GM12878 (cell line): Measurements from ENCODE around the gene TSHZ3. TPM values are rescaled to one million over a fixed set of nuclear protein-coding genes. Genes with fewer than 3 reads are reported as not detected.

ENCODE experiments used
- ATAC-seq: fragments of 200-7000 bp; cut with Tn5 transposase; 3 replicates; pipeline ENCODE4 v1.9.1; 2020; ENCODE audit warnings: mild to moderate bottlenecking, moderate library complexity
- BruUV-seq: library from RNA; stranded (reverse); fragments of 400-500 nt; replicated peaks from 2 replicates; lab custom pipeline; 2021; lab: Mats Ljungman, UMichigan
- CTCF ChIA-PET: fragments of 300-600 bp; sonication (Branson Sonifier 250); formaldehyde crosslinking; extraction: SDS; loops from one replicate; lab custom pipeline; 2021; ENCODE audit warnings: inconsistent platforms; lab: Yijun Ruan, JAX
- POLR2A ChIA-PET: fragments of 350-600 bp; formaldehyde crosslinking; extraction: SDS; loops from one replicate; lab custom pipeline; 2021; ENCODE audit warnings: inconsistent platforms; lab: Charles Lee
- RAD21 ChIA-PET: fragments of 300-600 bp; sonication (Branson Sonifier 250); formaldehyde crosslinking; loops from one replicate; lab custom pipeline; 2023; ENCODE audit warnings: antibody characterized with exemption; ENCODE audit not compliant: unreplicated experiment; lab: Charles Lee
- SMC1A ChIA-PET: fragments of 300-600 bp; sonication (Branson Sonifier 250); formaldehyde crosslinking; loops from one replicate; lab custom pipeline; 2023; ENCODE audit not compliant: unreplicated experiment, uncharacterized antibody; lab: Charles Lee
- DNase-seq: peaks from one replicate; pipeline ENCODE4 v3.0.0-alpha.2; 2011; ENCODE audit warnings: low read depth, low spot score
- FAIRE-seq: peaks from 3 replicates; lab custom pipeline; 2011; peaks lifted over from hg19 to GRCh38; lab: Jason Lieb, UNC
- H2AFZ ChIP-seq: 2 replicates; pipeline ENCODE4 v1.6.0; 2011; ENCODE audit warnings: low read depth, low read length, control low read depth; ENCODE audit not compliant: control insufficient read depth
- H3K27ac ChIP-seq: 2 replicates; pipeline ENCODE4 v1.5.1; 2011; ENCODE audit warnings: control low read depth; ENCODE audit not compliant: control insufficient read depth, insufficient read depth
- H3K27me3 ChIP-seq, 2 experiments: replicated peaks in 1 of 2; 2 replicates each; pipeline versions ENCODE4 v1.6.0 to v1.6.1; 2011; ENCODE audit warnings: low read length in 1 of 2; ENCODE audit not compliant: control insufficient read depth in 2 of 2, insufficient read depth in 2 of 2
- H3K36me3 ChIP-seq, 2 experiments: 2 replicates each; pipeline ENCODE4 v1.5.1; 2011; ENCODE audit warnings: low read length in 1 of 2; ENCODE audit not compliant: control insufficient read depth in 2 of 2, insufficient read depth in 2 of 2
- H3K4me1 ChIP-seq: 2 replicates; pipeline ENCODE4 v1.6.1; 2011; ENCODE audit warnings: mild to moderate bottlenecking, low read length, moderate library complexity, mixed read lengths; ENCODE audit not compliant: control insufficient read depth, insufficient read depth
- H3K4me2 ChIP-seq: 2 replicates; pipeline ENCODE4 v1.6.0; 2011; ENCODE audit warnings: control low read depth; ENCODE audit not compliant: control insufficient read depth, insufficient read depth
- H3K4me3 ChIP-seq: fragments of 200-600 bp; sonication (generic); 2 replicates; pipeline ENCODE4 v1.5.1; 2016
- H3K79me2 ChIP-seq: 2 replicates; pipeline ENCODE4 v1.6.0; 2011; ENCODE audit warnings: low read length; ENCODE audit not compliant: control insufficient read depth, insufficient read depth
- H3K9ac ChIP-seq: 2 replicates; pipeline ENCODE4 v1.8.0; 2011; ENCODE audit warnings: low read length, control low read depth, mixed read lengths; ENCODE audit not compliant: control insufficient read depth, insufficient read depth
- H3K9me3 ChIP-seq: replicated peaks from 3 replicates; pipeline ENCODE4 v1.5.1; 2011; ENCODE audit warnings: mild to moderate bottlenecking, low read length; ENCODE audit not compliant: control insufficient read depth, insufficient read depth
- H4K20me1 ChIP-seq: 2 replicates; pipeline ENCODE4 v1.6.0; 2011; ENCODE audit not compliant: control insufficient read depth, insufficient read depth
- BHLHE40 ChIP-seq, 2 experiments: fragments of 450-650 bp in 1 of 2; IDR thresholded peaks; 2 replicates each; pipeline ENCODE4 v1.6.1; 2011 to 2017; ENCODE audit warnings: low read depth in 2 of 2, borderline replicate concordance in 1 of 2, improper control_type of control experiment in 1 of 2, low read length in 1 of 2, mild to moderate bottlenecking in 1 of 2
- CHD4 ChIP-seq: fragments of 200-600 bp; sonication (generic); IDR thresholded peaks from 2 replicates; pipeline ENCODE4 v1.6.1; 2016; ENCODE audit warnings: mild to moderate bottlenecking
- CREB1 ChIP-seq: IDR thresholded peaks from 2 replicates; pipeline ENCODE4 v1.6.1; 2012; ENCODE audit warnings: low read depth, mild to moderate bottlenecking, inconsistent platforms
- GABPA ChIP-seq: IDR thresholded peaks from 2 replicates; pipeline ENCODE4 v1.6.1; 2014; ENCODE audit warnings: antibody characterized with exemption, low read depth, mild to moderate bottlenecking, inconsistent platforms
- KLF5 ChIP-seq: fragments of 450-650 bp; IDR thresholded peaks from 2 replicates; pipeline ENCODE4 v1.6.1; 2014; ENCODE audit warnings: mild to moderate bottlenecking; ENCODE audit not compliant: partially characterized antibody
- MEF2B ChIP-seq: fragments of 450-650 bp; IDR thresholded peaks from 2 replicates; pipeline ENCODE4 v1.6.1; 2018; ENCODE audit warnings: mild to moderate bottlenecking, moderate library complexity; ENCODE audit not compliant: partially characterized antibody, poor library complexity, severe bottlenecking
- MXI1 ChIP-seq: fragments of 150-350 bp; IDR thresholded peaks from 2 replicates; pipeline ENCODE4 v1.6.1; 2011; ENCODE audit warnings: low read depth, mild to moderate bottlenecking, inconsistent platforms, low read length, improper control_type of control experiment
- NR2C1 ChIP-seq: fragments of 450-650 bp; IDR thresholded peaks from 2 replicates; pipeline ENCODE4 v1.6.1; 2017; ENCODE audit warnings: antibody characterized with exemption, mild to moderate bottlenecking, moderate library complexity
- PAX8 ChIP-seq: fragments of 450-650 bp; IDR thresholded peaks from 2 replicates; pipeline ENCODE4 v1.6.1; 2017; ENCODE audit warnings: mild to moderate bottlenecking, moderate library complexity
- PRDM15 ChIP-seq: fragments of 450-650 bp; formaldehyde crosslinking; IDR thresholded peaks from 2 replicates; pipeline ENCODE4 v1.4.0; 2020; ENCODE audit warnings: mild to moderate bottlenecking, moderate library complexity
- SMAD5 ChIP-seq: IDR thresholded peaks from 2 replicates; pipeline ENCODE4 v1.6.1; 2016; ENCODE audit warnings: antibody characterized with exemption, low read depth
- SREBF2 ChIP-seq: IDR thresholded peaks from 2 replicates; pipeline ENCODE4 v1.6.1; 2012; ENCODE audit warnings: mild to moderate bottlenecking, low read length
- STAT3 ChIP-seq: IDR thresholded peaks from 2 replicates; pipeline ENCODE4 v1.6.1; 2011; ENCODE audit warnings: low read depth, low read length, improper control_type of control experiment
- SUPT20H ChIP-seq: IDR thresholded peaks from 2 replicates; pipeline ENCODE4 v1.6.1; 2011; ENCODE audit warnings: low read depth, mild to moderate bottlenecking, low read length, moderate library complexity, borderline replicate concordance; ENCODE audit not compliant: control insufficient read depth
- ZNF24 ChIP-seq: fragments of 450-650 bp; IDR thresholded peaks from 2 replicates; pipeline ENCODE4 v1.6.1; 2017; ENCODE audit warnings: antibody characterized with exemption, mild to moderate bottlenecking
- ZNF384 ChIP-seq: IDR thresholded peaks from 2 replicates; pipeline ENCODE4 v1.6.1; 2012; ENCODE audit warnings: low read depth, mild to moderate bottlenecking, low read length, improper control_type of control experiment, borderline replicate concordance
- ZNF687 ChIP-seq: fragments of 450-650 bp; IDR thresholded peaks from 2 replicates; pipeline ENCODE4 v1.6.1; 2017; ENCODE audit warnings: mild to moderate bottlenecking, moderate library complexity
- WGBS: methylation state at CpG from one replicate; pipeline ENCODE4 v1.1.6; 2016; ENCODE audit warnings: low lambda C conversion rate; ENCODE audit not compliant: insufficient replicate concordance, insufficient coverage; ENCODE audit errors: missing lambda C conversion rate; 5-methylcytosine and 5-hydroxymethylcytosine counted together
- in situ Hi-C: fragments of 300-500 bp; cut with MboI; formaldehyde crosslinking; loops from 9 replicates; pipeline ENCODE4 v1.14.3; 2018; ENCODE audit warnings: mixed read lengths
- intact Hi-C: fragments of 100-400 bp; cut with micrococcal nuclease; formaldehyde crosslinking; loops from one replicate; pipeline ENCODE4 v1.14.2; 2022; ENCODE audit not compliant: unreplicated experiment
- polyA plus RNA-seq, 11 experiments: library from polyadenylated mRNA; depleted of rRNA in 4 of 11; unstranded in 6 of 11; stranded (reverse) in 5 of 11; fragments of >200 nt; fragmentation: Nextera tagmentation in 4 of 11; fragmentation: Illumina TruSeq in 1 of 11; extraction: Ambion mirVana in 4 of 11; extraction: Trizol in 1 of 11; gene quantifications; 1 replicate in 1 of 11; 2 replicates in 10 of 11; pipeline versions ENCODE4 v1.2.1 to v1.2.3, GENCODE V29; 2011 to 2016; ENCODE audit warnings: inconsistent platforms in 2 of 11, missing spikeins in 2 of 11, low read depth in 1 of 11
- total RNA-seq, 4 experiments: library from RNA; depleted of rRNA in 3 of 4; stranded (reverse); fragments of >200 nt in 3 of 4; fragmentation: Illumina TruSeq in 1 of 4; extraction: Trizol in 1 of 4; gene quantifications; 2 replicates each; pipeline versions ENCODE4 v1.2.1 to v1.2.3, GENCODE V29; 2013 to 2021

Gene TSHZ3
- total and polyA plus RNA-seq, 10 of the 15 experiments (the other 5 are each of a cell fraction or from before 2014, with no cell fraction given): 0.23 TPM; not detected in 9

GRCh38 chr19:31334849-31335624, 14.2 kb downstream of the TSHZ3 start:
- BruUV-seq: no TSS peak
- in situ Hi-C loops: no loop called here
- no peak overlapping the region for H3K27ac ChIP-seq
- H3K4me1 ChIP-seq: no peaks in the 10 kb centered on the region
- 52% methylated on average over 12 of the region's 12 CpGs for WGBS
- H3K4me3 ChIP-seq: no peak overlapping the region
- H2AFZ ChIP-seq: no peak overlapping the region
- H3K79me2 ChIP-seq: no peaks in the 10 kb centered on the region
- H4K20me1 ChIP-seq: no peaks in the 10 kb centered on the region
- no peak overlapping the region for H3K4me2 ChIP-seq
- DNase-seq (no peak), ATAC-seq (no peak)
- intact Hi-C loops: no loop called here
- RAD21 ChIA-PET: no interaction called here
- H3K9me3 ChIP-seq: no peaks in the 10 kb centered on the region
- POLR2A ChIA-PET: no interaction called here
- H3K36me3 ChIP-seq: no peaks in the 10 kb centered on the region
- H3K9ac ChIP-seq: no peak overlapping the region
- SMC1A ChIA-PET: no interaction called here
- TF ChIP-seq PRDM15 (no peak), KLF5 (no peak), ZNF687 (no peak), ZNF384 (no peak), MEF2B (no peak), BHLHE40 (IDR thresholded peaks at IDR 0.05; ENCODE audit: borderline replicate concordance in 1 of 2, low read depth in 2 of 2, low read length in 1 of 2) (no peak), PAX8 (no peak), SMAD5 (no peak), STAT3 (no peak), MXI1 (no peak), SREBF2 (no peak), SUPT20H (no peak), ZNF24 (no peak), NR2C1 (no peak), CREB1 (no peak), CHD4 (no peak), GABPA (no peak)
- TF ChIP-seq, all 136 proteins: peak for 0
- CTCF ChIA-PET: no interaction called here
- H3K27me3 ChIP-seq: no peaks in the 10 kb centered on the region
- FAIRE-seq: no peak
